WERI-Rb-1 (cell line): Measurements from ENCODE around the gene APCDD1L.

Experiments
- DNase-seq: peaks from one replicate; pipeline ENCODE4 v3.0.0-alpha.2; 2020
- H3K27ac ChIP-seq: fragments of 250-450 bp; sonication (Bioruptor Pico); 2 replicates; pipeline ENCODE4 v1.5.1; 2020; ENCODE audit warnings: mild to moderate bottlenecking, moderate library complexity
- H3K27me3 ChIP-seq: fragments of 250-450 bp; sonication (Bioruptor Pico); 2 replicates; pipeline ENCODE4 v1.5.1; 2021; ENCODE audit warnings: mild to moderate bottlenecking, low read depth, moderate library complexity; ENCODE audit not compliant: insufficient read depth, severe bottlenecking
- H3K36me3 ChIP-seq: fragments of 250-450 bp; sonication (Bioruptor Pico); 2 replicates; pipeline ENCODE4 v1.5.1; 2020; ENCODE audit warnings: mild to moderate bottlenecking, moderate library complexity
- H3K4me3 ChIP-seq: 2 replicates; pipeline ENCODE4 v1.5.1; 2011; ENCODE audit warnings: low read depth, mild to moderate bottlenecking, control low read depth, low read length
- H3K9me3 ChIP-seq: fragments of 250-450 bp; sonication (Bioruptor Pico); 2 replicates; pipeline ENCODE4 v1.5.1; 2021; ENCODE audit warnings: mild to moderate bottlenecking, moderate library complexity; ENCODE audit not compliant: severe bottlenecking
- TF ChIP-seq, protein P1 (sequence below): IDR thresholded peaks from 2 replicates; pipeline ENCODE4 v1.5.1; 2011; ENCODE audit warnings: low read depth, mild to moderate bottlenecking, control low read depth, inconsistent platforms, low read length

Gene APCDD1L

GRCh38 chr20:58551631-58552030 is 36.4 kb upstream of the APCDD1L start:
- H3K4me3 ChIP-seq = no peak overlapping the region
- H3K27ac ChIP-seq = no peak overlapping the region
- H3K27me3 ChIP-seq = no peaks in the 10 kb centered on the region
- no peaks in the 10 kb centered on the region for H3K9me3 ChIP-seq
- TF ChIP-seq, protein P1, sequence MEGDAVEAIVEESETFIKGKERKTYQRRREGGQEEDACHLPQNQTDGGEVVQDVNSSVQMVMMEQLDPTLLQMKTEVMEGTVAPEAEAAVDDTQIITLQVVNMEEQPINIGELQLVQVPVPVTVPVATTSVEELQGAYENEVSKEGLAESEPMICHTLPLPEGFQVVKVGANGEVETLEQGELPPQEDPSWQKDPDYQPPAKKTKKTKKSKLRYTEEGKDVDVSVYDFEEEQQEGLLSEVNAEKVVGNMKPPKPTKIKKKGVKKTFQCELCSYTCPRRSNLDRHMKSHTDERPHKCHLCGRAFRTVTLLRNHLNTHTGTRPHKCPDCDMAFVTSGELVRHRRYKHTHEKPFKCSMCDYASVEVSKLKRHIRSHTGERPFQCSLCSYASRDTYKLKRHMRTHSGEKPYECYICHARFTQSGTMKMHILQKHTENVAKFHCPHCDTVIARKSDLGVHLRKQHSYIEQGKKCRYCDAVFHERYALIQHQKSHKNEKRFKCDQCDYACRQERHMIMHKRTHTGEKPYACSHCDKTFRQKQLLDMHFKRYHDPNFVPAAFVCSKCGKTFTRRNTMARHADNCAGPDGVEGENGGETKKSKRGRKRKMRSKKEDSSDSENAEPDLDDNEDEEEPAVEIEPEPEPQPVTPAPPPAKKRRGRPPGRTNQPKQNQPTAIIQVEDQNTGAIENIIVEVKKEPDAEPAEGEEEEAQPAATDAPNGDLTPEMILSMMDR = no peak
- DNase-seq = no peak
- H3K36me3 ChIP-seq = no peaks in the 10 kb centered on the region

DNA sequence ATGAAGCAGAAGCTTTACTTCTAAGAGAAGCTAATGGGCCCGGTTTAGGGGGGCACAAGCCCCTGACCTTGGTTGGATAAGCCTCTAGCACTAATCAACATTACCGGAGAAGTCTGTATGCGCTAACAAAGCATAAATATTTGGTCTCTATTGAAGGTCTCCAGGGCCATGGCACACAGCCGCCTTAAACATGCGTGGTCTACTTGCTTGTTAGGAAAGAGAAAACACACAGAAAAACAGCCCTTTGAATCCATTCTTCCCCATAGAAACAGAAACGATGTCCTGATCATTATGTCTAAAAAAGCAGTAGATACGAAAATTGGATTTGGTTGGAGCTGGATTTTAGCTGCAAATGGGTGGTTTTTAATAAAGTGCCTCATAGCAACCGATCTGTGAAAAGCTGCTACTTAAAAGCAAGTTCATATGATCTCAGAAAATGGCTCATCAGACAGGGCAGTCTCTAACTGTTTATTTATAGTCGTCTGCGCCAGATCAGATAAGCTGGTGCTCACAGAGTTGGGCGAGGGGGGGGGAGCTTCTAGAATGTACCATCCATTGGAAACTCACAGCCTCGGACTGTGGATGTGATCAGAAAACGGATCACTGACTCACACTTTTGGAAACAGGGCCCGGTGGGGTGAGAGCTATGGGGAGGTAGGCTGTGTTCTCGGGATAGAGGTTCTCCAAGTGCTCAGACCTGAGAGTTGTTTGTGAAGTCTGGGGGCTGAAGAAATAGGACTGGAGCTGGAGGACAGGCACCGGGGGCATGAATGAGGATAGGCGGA is 35.3 kb upstream of the APCDD1L start:
- DNase-seq = no peak
- TF ChIP-seq, protein P1 = no peak
- Histone ChIP-seq H3K4me3 (no peak overlapping the region), H3K36me3 (no peaks in the 10 kb centered on the region), H3K27ac (no peak overlapping the region), H3K27me3 (no peaks in the 10 kb centered on the region), H3K9me3 (no peaks in the 10 kb centered on the region)

GRCh38 chr20:58549231-58550209 is 34.3 kb upstream of the APCDD1L start:
- H3K27me3 ChIP-seq = no peaks in the 10 kb centered on the region
- no peak overlapping the region for H3K27ac ChIP-seq

DNA sequence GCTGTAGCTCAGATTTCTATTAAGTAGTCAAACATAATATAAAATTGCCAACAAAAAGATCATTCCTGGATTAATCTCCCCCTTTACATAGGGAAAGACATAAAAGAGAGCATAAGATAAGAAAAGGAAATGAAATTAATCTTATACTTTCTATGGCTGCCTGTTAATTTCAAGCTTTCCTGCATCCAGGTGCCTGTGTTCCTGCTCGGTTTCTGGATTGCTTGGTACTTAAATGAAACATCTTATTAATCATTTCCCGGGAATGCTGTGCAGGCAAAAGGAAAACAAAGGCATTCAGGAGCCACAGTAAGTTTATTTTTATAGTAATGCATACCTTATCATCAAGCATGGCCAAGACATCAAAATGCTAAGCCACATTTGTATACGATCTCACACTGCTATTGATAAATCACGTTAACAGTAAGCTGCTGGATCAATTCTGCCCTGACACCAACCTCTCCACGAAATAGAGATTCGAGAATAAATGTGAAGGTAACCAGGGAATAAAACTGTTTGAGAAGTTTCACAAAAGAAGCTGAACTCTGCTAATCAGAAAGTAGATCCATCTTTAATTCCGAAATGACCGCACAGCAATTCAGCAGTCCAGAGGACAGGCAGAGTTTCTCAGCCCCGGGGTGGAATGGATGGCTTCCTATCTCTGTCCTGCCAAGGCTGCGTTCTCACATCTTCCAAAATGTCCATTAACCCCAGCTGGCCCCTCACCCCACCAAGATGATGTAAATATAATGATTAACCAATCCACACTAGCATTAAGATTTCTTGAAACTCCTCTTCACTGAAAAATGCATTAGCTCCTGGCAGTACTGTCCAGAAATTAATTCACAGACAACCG is 32.6 kb upstream of the APCDD1L start:
- Histone ChIP-seq H3K36me3 (no peaks in the 10 kb centered on the region), H3K27me3 (no peaks in the 10 kb centered on the region), H3K9me3 (no peaks in the 10 kb centered on the region), H3K27ac (no peak overlapping the region), H3K4me3 (no peak overlapping the region)
- TF ChIP-seq, protein P1 = no peak
- DNase-seq = no peak

More at GRCh38 chr20:58549231-58550209, 34.3 kb upstream of the APCDD1L start:
- H3K4me3 ChIP-seq = no peak overlapping the region
- TF ChIP-seq, protein P1 = no peak
- no peak for DNase-seq
- H3K9me3 ChIP-seq = no peaks in the 10 kb centered on the region
- no peaks in the 10 kb centered on the region for H3K36me3 ChIP-seq

- TF ChIP-seq, protein P1 = no peak
- DNase-seq = peak; percentile 30
These were observed 31.8 kb upstream of the APCDD1L start for GRCh38 chr20:58546756-58547622.

More at GRCh38 chr20:58546756-58547622, 31.8 kb upstream of the APCDD1L start:
- Histone ChIP-seq H3K27me3 (no peaks in the 10 kb centered on the region), H3K9me3 (no peaks in the 10 kb centered on the region), H3K4me3 (no peak overlapping the region), H3K27ac (no peak overlapping the region), H3K36me3 (no peaks in the 10 kb centered on the region)
